IMR-90 (cell line): ENCODE measurements around the gene PLEKHG5. TPM values are rescaled to one million over a fixed set of nuclear protein-coding genes. Genes with fewer than 3 reads are reported as not detected.

Source experiments
- ATAC-seq: fragments of 200-7000 bp; cut with Tn5 transposase; 2 replicates; pipeline ENCODE4 v1.9.1; 2020; ENCODE audit warnings: low read depth, mild to moderate bottlenecking, moderate library complexity
- BruUV-seq: library from RNA; stranded (reverse); fragments of 400-500 nt; replicated peaks from 2 replicates; lab custom pipeline; 2021; lab: Mats Ljungman, UMichigan
- CTCF ChIA-PET: fragments of 300-600 bp; formaldehyde crosslinking; extraction: SDS; loops from one replicate; lab custom pipeline; 2021; ENCODE audit warnings: antibody characterized with exemption; lab: Yijun Ruan, JAX
- POLR2A ChIA-PET: fragments of 300-600 bp; sonication (Branson Sonifier 250); formaldehyde crosslinking; loops from one replicate; lab custom pipeline; 2022; ENCODE audit warnings: antibody characterized with exemption; ENCODE audit not compliant: unreplicated experiment; lab: Charles Lee
- DNase-seq: peaks from one replicate; pipeline ENCODE4 v3.0.0; 2013
- H2AFZ ChIP-seq: replicated peaks from 2 replicates; pipeline ENCODE3; 2013; ENCODE audit warnings: low read length, mild to moderate bottlenecking; ENCODE audit not compliant: poor library complexity
- H2AK5ac ChIP-seq: 2 replicates; pipeline ENCODE4 v1.6.1; 2013; ENCODE audit warnings: low read depth, low read length, inconsistent platforms
- H2AK9ac ChIP-seq: replicated peaks from 2 replicates; pipeline ENCODE3; 2013; ENCODE audit warnings: mild to moderate bottlenecking, low read depth, low read length, moderate library complexity; ENCODE audit not compliant: poor library complexity
- H2BK120ac ChIP-seq: 2 replicates; pipeline ENCODE4 v1.6.1; 2013; ENCODE audit warnings: low read depth, low read length, inconsistent platforms
- H2BK15ac ChIP-seq: 3 replicates; pipeline ENCODE4 v1.6.1; 2013; ENCODE audit warnings: low read depth, low read length, inconsistent platforms
- H2BK20ac ChIP-seq: 2 replicates; pipeline ENCODE4 v1.6.1; 2013; ENCODE audit warnings: low read depth, mild to moderate bottlenecking, inconsistent platforms, low read length, moderate library complexity
- H2BK5ac ChIP-seq: 2 replicates; pipeline ENCODE4 v1.6.1; 2013; ENCODE audit warnings: mild to moderate bottlenecking, low read depth, low read length, inconsistent platforms; ENCODE audit not compliant: poor library complexity, severe bottlenecking
- H3K14ac ChIP-seq: replicated peaks from 2 replicates; pipeline ENCODE4 v1.6.1; 2013; ENCODE audit warnings: low read depth, low read length, inconsistent platforms
- H3K18ac ChIP-seq: 2 replicates; pipeline ENCODE4 v1.6.1; 2013; ENCODE audit warnings: low read depth, low read length, control low read depth
- H3K23ac ChIP-seq: 2 replicates; pipeline ENCODE4 v1.6.1; 2013; ENCODE audit warnings: low read depth, low read length, inconsistent platforms
- H3K27ac ChIP-seq: 2 replicates; pipeline ENCODE4 v1.5.1; 2013; ENCODE audit warnings: mild to moderate bottlenecking, control low read depth, low read length; ENCODE audit not compliant: insufficient read depth
- H3K27me3 ChIP-seq: 2 replicates; pipeline ENCODE4 v1.6.1; 2013; ENCODE audit warnings: low read length; ENCODE audit not compliant: control insufficient read depth, insufficient read depth
- H3K36me3 ChIP-seq: 2 replicates; pipeline ENCODE4 v1.6.1; 2013; ENCODE audit warnings: low read length, mixed read lengths; ENCODE audit not compliant: control insufficient read depth, insufficient read depth
- H3K4ac ChIP-seq: 2 replicates; pipeline ENCODE4 v1.6.1; 2013; ENCODE audit warnings: low read depth, low read length, inconsistent platforms
- H3K4me1 ChIP-seq: 2 replicates; pipeline ENCODE4 v1.6.1; 2013; ENCODE audit warnings: low read length, mixed read lengths; ENCODE audit not compliant: control insufficient read depth, insufficient read depth
- H3K4me2 ChIP-seq: 2 replicates; pipeline ENCODE4 v1.6.1; 2013; ENCODE audit warnings: low read depth, mild to moderate bottlenecking, control low read depth, low read length, moderate library complexity
- H3K4me3 ChIP-seq: 2 replicates; pipeline ENCODE4 v1.5.1; 2013; ENCODE audit warnings: low read depth, mild to moderate bottlenecking, control low read depth, low read length, moderate library complexity; ENCODE audit not compliant: insufficient read depth
- H3K56ac ChIP-seq: 2 replicates; pipeline ENCODE4 v1.6.1; 2013; ENCODE audit warnings: low read length, inconsistent platforms; ENCODE audit not compliant: insufficient read depth; ENCODE audit errors: extremely low read depth
- H3K79me1 ChIP-seq, 2 experiments: 2 replicates each; pipeline ENCODE4 v1.6.1; 2013; ENCODE audit warnings: low read length in 2 of 2, inconsistent platforms in 1 of 2, low read depth in 1 of 2
- H3K9ac ChIP-seq: 2 replicates; pipeline ENCODE4 v1.6.1; 2013; ENCODE audit warnings: low read depth, low read length, control low read depth
- H3K9me1 ChIP-seq: 2 replicates; pipeline ENCODE4 v1.6.1; 2013; ENCODE audit warnings: low read length, inconsistent platforms; ENCODE audit not compliant: insufficient read depth
- H3K9me3 ChIP-seq: 2 replicates; pipeline ENCODE4 v1.6.1; 2013; ENCODE audit warnings: low read length; ENCODE audit not compliant: control insufficient read depth, insufficient read depth
- H4K20me1 ChIP-seq: 2 replicates; pipeline ENCODE4 v1.6.1; 2013; ENCODE audit warnings: low read length, inconsistent platforms; ENCODE audit not compliant: insufficient read depth
- H4K5ac ChIP-seq: 2 replicates; pipeline ENCODE4 v1.6.1; 2013; ENCODE audit warnings: mild to moderate bottlenecking, low read depth, low read length, control low read depth
- H4K8ac ChIP-seq, 2 experiments: 2 replicates each; pipeline ENCODE4 v1.6.1; 2013; ENCODE audit warnings: low read depth in 2 of 2, low read length in 2 of 2, control low read depth in 1 of 2, inconsistent platforms in 1 of 2
- H4K91ac ChIP-seq: 2 replicates; pipeline ENCODE4 v1.6.1; 2013; ENCODE audit warnings: low read depth, low read length, inconsistent platforms; ENCODE audit not compliant: insufficient read depth
- BHLHE40 ChIP-seq: fragments of 150-350 bp; IDR thresholded peaks from 2 replicates; pipeline ENCODE4 v1.6.1; 2016; ENCODE audit warnings: mild to moderate bottlenecking, low read depth, low read length
- CHD1 ChIP-seq: IDR thresholded peaks from 2 replicates; pipeline ENCODE4 v1.6.1; 2012; ENCODE audit warnings: low read depth, low read length, improper control_type of control experiment
- FOS ChIP-seq: fragments of 150-350 bp; IDR thresholded peaks from 2 replicates; pipeline ENCODE4 v1.6.1; 2016; ENCODE audit warnings: low read depth, low read length
- POLR2A ChIP-seq: IDR thresholded peaks from 2 replicates; pipeline ENCODE4 v1.6.1; 2012; ENCODE audit warnings: mild to moderate bottlenecking, low read depth, low read length
- USF2 ChIP-seq: fragments of 150-350 bp; IDR thresholded peaks from 2 replicates; pipeline ENCODE4 v1.6.1; 2017; ENCODE audit warnings: mild to moderate bottlenecking, antibody characterized with exemption, low read length, low read depth
- WGBS, 2 experiments: methylation state at CpG; one replicate each; pipeline versions ENCODE4 v1.1.5 to v1.1.7; 2013; ENCODE audit warnings: missing lambda C conversion rate in 2 of 2; ENCODE audit not compliant: insufficient read length in 1 of 2; ENCODE audit errors: extremely low coverage in 2 of 2; 5-methylcytosine and 5-hydroxymethylcytosine counted together
- dilution Hi-C: fragments of 300-500 bp; cut with HindIII; formaldehyde crosslinking; loops from one replicate; pipeline ENCODE4 v1.14.3; 2018; ENCODE audit warnings: low sequenced_read_pairs; ENCODE audit not compliant: unreplicated experiment
- in situ Hi-C: fragments of 300-500 bp; cut with MboI; formaldehyde crosslinking; loops from 3 replicates; pipeline ENCODE4 v1.14.3; 2019; ENCODE audit warnings: low sequenced_read_pairs, inconsistent platforms, mixed read lengths
- intact Hi-C: fragments of 100-400 bp; cut with micrococcal nuclease; formaldehyde crosslinking; loops from 2 replicates; pipeline ENCODE4 v1.10.0; 2022
- polyA plus RNA-seq, 3 experiments: library from polyadenylated mRNA; depleted of rRNA; stranded (reverse); fragments of >200 nt; gene quantifications; 2 replicates each; pipeline ENCODE4 v1.2.3, GENCODE V29; 2012; ENCODE audit warnings: low replicate concordance in 1 of 3
- total RNA-seq: library from RNA; depleted of rRNA; stranded (reverse); fragments of >200 nt; gene quantifications from 2 replicates; pipeline ENCODE4 v1.2.3, GENCODE V29; 2012

The PLEKHG5 gene
- total and polyA plus RNA-seq, 2 of the 4 experiments (the other 2 are of a cell fraction) = 4.8 to 11.6 TPM

- Histone ChIP-seq H2AFZ (no peak overlapping the region), H3K18ac (no peak overlapping the region), H4K91ac (no peak overlapping the region), H3K9me1 (no peaks in the 10 kb centered on the region), H3K14ac (no peak overlapping the region), H3K56ac (no peak overlapping the region), H2BK120ac (no peak overlapping the region), H3K4me1 (peaks cover 3% of the 10 kb centered on the region; the same call in 1 of the 2 replicates), H3K36me3 (no peaks in the 10 kb centered on the region), H3K27me3 (peaks cover 84% of the 10 kb centered on the region), H3K9ac (no peak overlapping the region), H2BK15ac (no peak overlapping the region), H3K4me2 (no peak overlapping the region), H3K9me3 (no peaks in the 10 kb centered on the region), H3K23ac (no peak overlapping the region), H4K8ac (no peak overlapping the region), H2BK5ac (no peak overlapping the region), H2BK20ac (no peak overlapping the region), H3K27ac (no peak overlapping the region), H4K20me1 (peaks cover 11% of the 10 kb centered on the region; the same call in 1 of the 2 replicates), H2AK5ac (no peak overlapping the region), H3K4me3 (no peak overlapping the region), H2AK9ac (no peak overlapping the region), H4K5ac (no peak overlapping the region), H3K79me1 (no peaks in the 10 kb centered on the region), H3K4ac (no peak overlapping the region)
- ATAC-seq = no peak
- intact Hi-C loops = no loop called here
- in situ Hi-C loops = no loop called here
- DNase-seq = no peak
- ChIA-PET CTCF (no interaction called here), POLR2A (no interaction called here)
- 89% methylated on average over 3 of the region's 6 CpGs; no CpG with 5 or more reads in 1 of the 2 experiments for WGBS, 2 experiments
- no peak for TF ChIP-seq USF2
- no peak for TF ChIP-seq FOS
- no peak for TF ChIP-seq POLR2A
- TF ChIP-seq CHD1 = no peak
- no peak for TF ChIP-seq BHLHE40
- dilution Hi-C loops = no loop called here
- BruUV-seq = no TSS peak
These were observed 65.8 kb downstream of the PLEKHG5 start for GRCh38 chr1:6425658-6426057.
